G401 (cell line): Measurements from ENCODE around the gene KAZN. TPM values are rescaled to one million over a fixed set of nuclear protein-coding genes. Genes with fewer than 3 reads are reported as not detected.

ENCODE experiments used
- DNase-seq: peaks from one replicate; pipeline ENCODE4 v3.0.0-alpha.2; 2015; ENCODE audit warnings: low spot score
- in situ Hi-C: cut with HindIII; loops from 2 replicates; pipeline ENCODE4 v1.10.0; 2016; ENCODE audit warnings: low sequenced_read_pairs, mixed read lengths
- total RNA-seq: library from RNA; depleted of rRNA; stranded (reverse); fragments of >200 nt; shearing (Covaris generic); gene quantifications from 2 replicates; pipeline ENCODE4 v1.2.3, GENCODE V29; 2014

Gene KAZN
- total RNA-seq, 1 experiment from 2014 or later, result 9.8 TPM

DNA sequence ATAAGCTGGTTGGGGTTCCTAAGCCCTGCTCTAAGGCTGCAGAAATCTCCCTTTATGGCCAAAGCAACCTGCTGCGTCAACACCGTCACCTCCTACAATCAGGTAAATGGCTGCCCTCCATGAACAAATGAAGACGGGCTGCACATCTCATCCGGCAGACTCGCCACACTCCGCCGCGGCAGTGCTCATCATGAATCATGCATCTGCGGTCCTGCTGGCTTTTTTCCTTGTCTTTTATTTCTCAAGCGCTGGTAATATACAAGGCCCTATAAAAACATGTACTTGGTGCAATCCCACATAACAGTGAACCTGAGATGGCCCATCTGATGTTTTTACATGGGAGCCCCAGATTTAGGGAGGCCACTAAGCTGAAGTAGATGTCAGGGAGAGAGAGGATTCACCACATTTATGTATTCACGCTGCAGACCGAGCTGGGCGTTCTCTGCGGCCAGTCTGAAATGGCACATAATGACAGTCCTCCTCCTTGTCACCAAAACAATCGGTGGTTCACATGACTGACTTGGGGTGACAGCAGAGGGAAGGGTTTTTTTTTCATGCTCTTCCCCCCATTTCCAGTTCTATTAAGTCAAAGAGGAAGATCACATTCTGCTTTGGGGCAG is 91.6 kb downstream of the KAZN start:
- DNase-seq, result peak; percentile 72
- in situ Hi-C loops, result no loop called here

DNA sequence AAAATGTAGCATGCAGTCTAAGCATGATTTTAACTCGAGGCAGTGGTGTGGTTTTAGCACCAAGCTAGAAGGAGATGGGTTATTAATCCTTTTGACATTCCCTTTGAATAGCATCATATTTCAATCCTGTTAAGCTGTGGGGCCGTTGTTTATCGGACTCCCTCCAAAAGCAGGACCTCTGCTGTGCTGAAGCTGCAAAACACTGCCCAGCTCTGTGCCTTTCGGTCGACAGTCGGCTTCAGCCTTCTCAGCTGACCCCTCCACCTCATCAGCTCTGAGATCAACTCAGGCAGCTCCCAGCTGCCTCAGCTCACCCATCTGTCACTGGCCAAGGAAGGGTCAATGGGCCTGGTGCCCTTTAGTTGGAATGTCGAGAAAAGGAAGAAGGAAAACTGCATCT is 95.5 kb downstream of the KAZN start:
- DNase-seq, result no peak
- in situ Hi-C loops, result no loop called here

DNA sequence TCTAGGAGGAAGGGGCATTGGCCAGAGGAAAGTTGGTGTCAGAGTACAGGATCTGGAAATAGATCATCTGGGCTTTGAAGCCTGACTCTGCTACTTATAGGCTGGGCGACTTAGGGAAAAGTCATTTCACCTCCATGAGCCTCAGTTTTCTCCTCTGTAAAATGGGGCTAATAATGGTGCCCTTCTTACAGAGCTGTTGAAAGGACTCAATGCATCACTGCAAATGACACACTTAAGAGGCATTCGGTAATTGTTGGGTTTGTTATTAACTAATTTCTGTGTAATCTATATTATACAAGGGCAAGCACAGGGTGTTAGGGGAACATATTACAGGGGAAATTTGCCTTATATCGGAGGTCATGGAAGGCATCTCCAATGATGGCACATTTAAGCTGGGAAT is 96.1 kb downstream of the KAZN start:
- in situ Hi-C loops, result no loop called here
- no peak for DNase-seq

DNA sequence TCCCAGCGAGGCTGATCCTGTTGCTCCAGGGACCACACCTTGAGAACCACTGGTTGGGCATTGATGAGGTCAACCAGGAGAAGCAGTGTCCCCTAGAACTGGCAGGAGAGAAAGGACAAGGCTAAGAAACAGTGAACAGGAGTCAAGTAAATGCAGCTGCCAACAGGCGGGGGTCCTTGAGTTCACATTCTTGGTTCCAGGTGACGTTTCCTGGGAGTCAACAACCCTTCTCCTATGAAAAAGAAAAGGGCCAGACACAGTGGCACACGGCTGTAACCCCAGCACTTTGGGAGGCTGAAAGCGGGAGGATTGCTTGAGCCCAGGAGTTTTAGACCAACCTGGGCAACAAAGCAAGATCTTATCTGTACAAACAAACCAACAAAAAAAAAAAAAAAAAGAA is 98.3 kb downstream of the KAZN start:
- DNase-seq, result no peak
- in situ Hi-C loops, result no loop called here

DNA sequence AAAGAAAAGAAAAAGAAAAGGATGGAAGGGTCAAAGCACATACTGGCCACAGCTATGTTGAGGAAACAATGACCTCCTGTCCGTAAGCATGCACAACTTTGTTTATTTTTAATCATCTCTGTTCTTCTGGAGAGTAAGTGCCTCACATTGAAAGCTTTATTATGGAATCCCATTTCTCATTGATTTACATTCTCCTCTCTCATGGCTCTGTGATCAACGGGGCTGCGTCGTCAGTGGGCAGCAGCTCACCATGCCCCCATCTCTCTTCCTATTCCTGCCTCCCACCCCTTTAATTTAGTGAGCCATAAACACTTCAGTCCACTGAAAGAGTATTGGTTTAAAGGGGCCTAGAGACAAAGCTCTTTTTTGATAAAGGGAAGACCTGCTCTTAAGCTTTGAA is 98.9 kb downstream of the KAZN start:
- in situ Hi-C loops, result no loop called here
- DNase-seq, result no peak

DNA sequence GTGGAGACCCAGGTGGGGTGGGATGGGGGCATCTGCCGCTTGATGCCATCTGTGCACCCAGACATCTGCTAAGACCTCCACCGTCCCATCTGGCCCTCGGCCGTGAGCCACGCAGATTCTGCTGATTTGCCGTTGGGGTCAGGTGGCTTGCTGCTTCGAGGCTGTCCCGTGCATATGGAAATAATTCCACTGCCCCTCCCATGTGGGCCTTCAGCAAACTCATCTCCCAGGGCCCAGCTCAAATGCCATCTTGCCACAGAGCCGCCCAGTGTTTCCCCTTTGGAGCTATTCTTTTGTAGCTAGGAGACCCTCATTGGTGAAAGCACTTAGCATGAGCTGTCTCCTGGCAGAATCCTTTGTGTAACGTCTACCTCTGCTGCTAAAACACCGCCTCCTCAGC is 99.8 kb downstream of the KAZN start:
- in situ Hi-C loops, result no loop called here
- no peak for DNase-seq

DNA sequence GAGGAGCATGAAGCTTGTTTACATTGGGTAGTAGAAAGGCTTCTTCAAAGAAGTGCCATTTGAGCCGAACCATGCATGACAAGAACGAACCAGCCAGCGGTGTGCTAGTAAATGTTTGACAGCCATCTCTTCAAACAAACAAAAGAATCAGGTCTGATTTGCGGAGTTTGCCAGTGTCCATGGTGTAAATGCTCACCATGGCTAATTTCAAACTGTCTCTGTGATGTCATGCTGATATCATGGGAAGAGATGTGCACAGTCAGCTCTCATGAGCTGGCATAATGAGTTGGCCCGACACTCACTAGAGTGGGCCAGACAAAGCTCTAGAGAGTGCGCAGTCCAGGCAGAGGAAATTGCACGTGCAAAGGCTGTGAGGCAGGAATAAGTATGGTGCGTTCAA is 101.1 kb downstream of the KAZN start:
- in situ Hi-C loops, result no loop called here
- no peak for DNase-seq

DNA sequence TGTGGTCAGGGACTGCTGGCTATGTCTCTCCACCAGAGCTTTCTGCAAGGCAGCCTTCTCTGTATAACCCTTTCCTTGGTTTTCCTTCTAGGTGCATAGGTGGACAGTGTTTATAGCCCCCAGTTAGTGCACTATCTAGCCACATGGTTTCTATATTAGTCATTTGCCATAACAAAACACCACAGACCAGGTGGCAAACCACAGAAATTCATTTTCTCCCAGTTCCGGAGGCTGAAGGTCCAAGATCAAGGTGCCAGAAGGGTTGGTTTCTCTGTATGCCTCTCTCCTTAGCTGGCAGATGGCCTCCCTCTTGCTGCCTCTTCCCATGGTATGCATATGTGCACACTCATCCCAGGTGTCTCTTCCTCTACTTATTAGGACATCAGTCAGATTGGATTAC is 106.4 kb downstream of the KAZN start:
- in situ Hi-C loops, result no loop called here
- DNase-seq, result no peak

DNA sequence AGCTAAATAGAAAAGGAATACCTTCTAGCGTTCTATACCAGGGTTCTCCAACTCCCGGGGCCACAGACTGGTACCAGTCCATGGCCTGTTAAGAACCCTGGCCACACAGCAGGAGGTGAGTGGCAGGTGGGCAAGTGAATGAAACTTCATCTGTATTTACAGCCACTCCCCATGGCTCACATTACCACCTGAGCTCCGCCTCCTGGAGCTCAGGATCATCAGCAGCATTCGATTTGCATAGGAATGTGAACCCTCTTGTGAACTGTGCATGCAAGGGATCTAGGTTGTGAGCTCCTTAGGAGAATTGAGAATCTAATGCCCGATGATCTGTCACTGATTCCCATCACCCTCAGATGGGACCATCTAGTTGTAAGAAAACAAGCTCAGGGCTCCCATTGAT is 107.3 kb downstream of the KAZN start:
- DNase-seq, result no peak
- in situ Hi-C loops, result no loop called here

DNA sequence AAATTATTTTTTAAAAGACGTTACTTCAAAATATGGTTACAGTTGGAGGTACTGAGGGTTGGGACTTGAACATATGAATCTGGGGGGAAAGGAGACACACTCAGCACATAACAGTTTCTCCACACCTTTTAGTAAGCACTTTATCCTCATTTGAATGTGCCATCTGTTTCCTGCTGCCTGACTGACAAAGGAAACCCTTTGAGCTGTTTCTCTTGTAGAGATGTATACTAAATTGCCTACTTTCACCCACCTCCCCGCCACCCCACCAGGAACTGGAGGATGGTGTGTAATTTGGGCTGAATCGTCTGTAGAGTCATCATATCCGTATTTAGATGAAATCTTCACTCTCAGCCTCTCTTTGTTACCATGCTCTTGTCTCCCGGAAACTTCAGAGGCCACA is 108.1 kb downstream of the KAZN start:
- DNase-seq, result no peak
- in situ Hi-C loops, result no loop called here

DNA sequence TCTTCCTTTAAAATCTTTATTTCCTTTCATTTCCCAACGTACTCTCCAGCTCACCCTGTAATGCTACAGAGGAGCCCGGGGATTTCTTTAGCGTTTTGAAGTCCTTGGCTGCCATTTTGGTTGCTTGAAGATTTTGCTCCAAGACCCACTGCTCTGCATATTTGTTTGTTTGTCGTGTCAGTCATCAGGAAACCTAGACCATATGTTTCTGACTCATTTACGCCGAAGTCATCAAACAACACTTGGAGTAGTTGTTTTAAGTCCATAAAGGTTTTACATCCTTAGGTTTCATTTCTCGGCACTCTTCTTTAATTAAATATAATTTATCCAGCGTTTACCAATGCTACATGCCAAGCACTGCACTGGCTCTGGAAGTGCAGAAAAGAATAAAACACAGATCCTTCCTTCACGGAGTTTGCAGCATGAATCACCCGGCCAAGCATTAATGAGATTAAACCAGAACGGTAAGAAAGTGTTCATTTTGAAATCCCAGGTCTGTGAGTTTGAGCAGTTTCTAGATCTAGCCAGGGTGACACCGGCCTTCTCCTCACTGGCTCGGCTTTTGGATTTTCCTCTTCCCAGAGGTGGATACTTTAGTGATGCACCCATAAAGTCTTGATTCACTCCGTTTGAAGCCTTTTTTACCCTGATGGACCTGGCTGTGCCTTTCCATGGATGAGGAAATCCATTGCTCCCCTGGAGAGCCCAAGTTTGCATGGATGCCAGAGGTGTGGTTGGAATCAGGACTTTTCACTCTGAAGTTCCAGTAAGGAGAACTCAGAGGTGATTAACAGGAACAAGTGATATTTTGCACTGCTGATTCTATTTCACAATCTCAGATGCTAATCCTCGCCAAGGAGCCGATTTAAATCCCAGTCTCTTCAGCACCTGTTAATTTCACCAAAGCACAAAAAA is 109.3 kb downstream of the KAZN start:
- DNase-seq, result no peak
- in situ Hi-C loops, result no loop called here

DNA sequence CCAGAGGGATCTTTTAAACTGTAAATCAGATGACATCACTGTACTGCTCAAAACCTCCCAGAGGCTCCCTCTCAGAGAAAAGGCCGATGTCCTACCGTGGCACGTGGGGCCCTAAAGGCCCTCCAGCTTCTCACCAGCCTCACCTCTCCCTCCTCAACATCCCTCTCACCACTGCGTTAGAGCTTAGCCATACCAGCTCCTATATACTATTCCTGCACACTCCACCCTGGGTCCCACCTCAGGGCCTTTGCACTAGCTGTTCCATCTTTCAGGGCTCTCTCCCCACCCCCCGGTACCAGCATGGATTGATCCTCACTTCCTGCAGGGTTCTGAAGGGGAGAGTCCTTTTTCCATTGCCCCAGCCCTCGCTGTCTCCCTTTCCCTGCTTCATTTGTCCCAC is 111.8 kb downstream of the KAZN start:
- in situ Hi-C loops, result no loop called here
- no peak for DNase-seq

DNA sequence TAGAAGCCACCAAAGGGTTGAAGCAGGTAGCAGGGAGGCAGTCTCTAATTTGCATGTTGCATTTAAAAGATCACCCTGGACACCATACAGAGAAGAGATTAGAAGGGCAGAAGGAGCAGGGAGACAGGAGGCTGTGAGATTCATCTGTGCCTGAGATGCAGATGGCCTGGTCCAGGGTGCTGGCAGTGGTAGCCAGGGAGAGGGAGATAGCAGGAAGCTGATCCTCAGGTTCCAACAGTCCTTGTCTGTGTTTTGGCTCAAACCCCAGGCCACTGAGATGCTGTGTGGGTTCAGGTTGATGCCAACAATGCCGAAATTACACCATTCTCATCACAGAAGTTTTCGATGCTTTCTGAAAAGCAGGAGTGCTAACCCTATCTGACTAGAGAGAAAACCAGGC is 113.7 kb downstream of the KAZN start:
- in situ Hi-C loops, result no loop called here
- DNase-seq, result peak; percentile 81

DNA sequence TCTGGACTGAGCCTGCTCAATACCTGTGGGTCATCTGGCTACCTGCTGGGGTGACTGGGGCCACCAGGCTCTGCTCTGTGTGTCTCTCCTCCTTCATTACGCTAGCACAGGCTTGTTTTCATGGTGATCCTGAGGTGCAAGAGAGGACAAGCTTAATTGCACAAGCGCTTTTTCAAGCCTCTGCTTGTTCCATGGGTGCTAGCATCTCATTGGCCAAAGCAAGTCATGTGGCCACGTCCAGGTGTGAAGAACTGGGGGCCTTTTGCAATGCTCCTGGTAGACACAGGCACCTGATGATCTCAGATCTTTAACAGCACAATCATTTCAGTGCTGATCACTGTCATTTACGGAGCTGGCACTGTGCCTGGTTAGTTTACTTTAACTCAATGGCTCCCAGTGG is 114.6 kb downstream of the KAZN start:
- no peak for DNase-seq
- in situ Hi-C loops, result no loop called here

DNA sequence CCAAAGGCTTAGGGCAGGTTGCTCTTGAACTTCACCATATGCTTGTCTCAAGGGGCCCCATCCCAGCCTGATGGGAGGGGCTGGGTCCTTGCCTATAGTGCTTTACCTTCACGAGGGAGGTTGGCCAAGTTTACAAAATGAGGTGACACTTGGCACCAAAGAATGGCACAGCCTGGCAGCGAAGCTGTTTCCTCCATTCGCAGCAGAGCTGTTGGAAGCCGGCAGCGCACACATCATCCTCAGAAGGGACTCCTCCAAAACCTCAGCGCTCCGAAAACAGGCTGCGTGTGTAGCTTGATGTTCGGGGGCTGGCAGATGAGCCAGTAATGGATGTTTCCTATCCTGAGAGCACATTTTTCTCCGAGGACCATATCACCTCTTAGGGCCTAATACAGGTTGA is 116.8 kb downstream of the KAZN start:
- in situ Hi-C loops, result no loop called here
- peak; percentile 74 for DNase-seq

DNA sequence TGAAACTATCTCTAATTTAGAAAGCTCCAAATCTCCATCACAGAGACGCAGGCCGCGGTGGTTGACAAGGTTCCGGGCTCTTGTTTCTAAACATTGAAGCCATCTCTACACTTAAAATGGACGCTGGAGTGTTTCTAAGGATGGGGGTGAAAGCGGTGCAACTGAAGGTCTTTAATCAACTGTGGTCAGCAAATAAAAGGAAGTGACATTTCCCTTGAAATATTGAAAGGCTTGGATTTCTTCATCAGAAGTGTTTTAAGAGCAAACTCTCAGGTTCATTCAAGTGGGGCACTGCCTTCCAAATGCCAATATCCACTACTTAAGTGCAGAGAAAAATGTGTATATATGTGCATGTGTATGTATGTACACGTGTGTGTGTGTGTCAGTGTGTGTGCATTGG is 117.3 kb downstream of the KAZN start:
- no peak for DNase-seq

DNA sequence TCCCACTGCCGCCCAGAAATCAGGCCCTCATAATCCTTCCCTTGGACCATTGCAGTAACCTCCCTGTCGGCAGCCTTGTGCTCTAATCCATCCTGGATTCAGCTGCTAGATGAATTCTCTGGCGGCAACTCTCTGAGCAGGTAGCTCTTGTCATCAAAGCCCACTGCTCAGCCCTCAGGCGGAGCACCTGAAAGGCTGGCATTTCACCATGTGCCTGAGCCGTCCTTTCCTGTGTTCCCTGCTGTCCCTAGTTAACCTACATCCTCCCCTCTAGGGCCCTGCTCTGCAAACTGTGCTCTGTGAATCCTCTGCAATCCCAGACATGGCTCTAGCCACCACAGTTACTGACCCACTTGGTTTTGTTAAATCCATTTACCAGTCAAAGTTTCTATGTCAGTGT is 118.0 kb downstream of the KAZN start:
- in situ Hi-C loops, result no loop called here
- DNase-seq, result peak; percentile 65

More for the DNA sequence above, 117.3 kb downstream of the KAZN start:
- in situ Hi-C loops, result no loop called here

DNA sequence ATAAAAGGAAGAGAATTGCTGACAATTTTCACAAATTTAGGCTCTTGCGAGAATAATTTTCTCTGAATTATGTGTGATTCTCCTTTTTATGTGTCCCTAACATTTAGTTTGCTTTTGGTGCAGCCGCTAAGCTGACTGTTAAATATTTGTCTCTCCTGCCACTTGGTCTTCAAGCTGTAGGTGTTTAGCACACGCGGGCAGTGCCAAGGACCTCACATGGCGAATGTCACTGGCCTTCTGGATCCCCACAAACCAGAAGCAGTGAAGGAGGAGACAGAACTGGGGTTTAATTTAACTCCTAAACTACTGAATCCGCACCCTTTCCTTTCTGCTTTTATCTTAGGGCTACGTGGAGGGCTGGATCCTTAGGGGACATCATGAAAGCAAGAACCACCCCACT is 120.0 kb downstream of the KAZN start:
- in situ Hi-C loops, result no loop called here
- DNase-seq, result peak; percentile 92

DNA sequence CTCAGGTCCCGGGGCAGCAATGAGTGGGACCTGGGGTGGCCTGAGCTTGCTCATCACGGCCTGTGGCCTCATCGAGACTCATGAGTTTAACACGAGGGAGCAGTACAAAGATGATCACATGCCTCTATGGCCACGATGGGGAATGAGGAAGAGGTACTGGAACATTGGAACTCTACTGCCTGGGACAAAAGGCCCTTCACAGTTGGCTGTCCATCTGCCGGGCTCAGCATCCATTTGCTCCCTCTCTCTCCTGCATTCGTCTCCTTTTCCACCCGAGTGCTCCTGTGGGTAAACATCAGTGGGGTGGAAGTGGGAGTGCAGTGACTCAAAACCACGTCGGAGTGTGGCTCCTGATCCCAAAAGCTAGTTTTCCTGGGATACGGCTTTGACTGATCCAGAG is 124.9 kb downstream of the KAZN start:
- in situ Hi-C loops, result no loop called here
- peak; percentile 74 for DNase-seq

DNA sequence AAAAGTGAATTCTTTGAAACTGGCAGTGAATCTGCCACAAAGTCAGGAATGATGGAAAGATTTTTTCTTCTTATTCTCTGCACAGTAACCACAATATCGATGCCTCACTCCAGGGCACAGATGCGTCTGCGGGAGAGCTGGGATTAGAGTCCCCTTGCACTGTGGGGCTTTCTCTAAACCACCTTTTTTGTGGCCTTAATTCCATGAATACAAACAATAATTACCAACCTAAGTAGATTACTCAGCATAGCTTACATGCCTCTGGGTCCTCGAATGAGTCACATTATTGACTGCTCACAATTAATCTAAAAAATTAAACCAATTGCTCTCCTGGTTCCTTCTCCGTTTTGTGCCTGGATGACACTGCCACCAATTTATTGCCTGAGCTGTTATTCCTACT is 125.8 kb downstream of the KAZN start:
- in situ Hi-C loops, result no loop called here
- no peak for DNase-seq

DNA sequence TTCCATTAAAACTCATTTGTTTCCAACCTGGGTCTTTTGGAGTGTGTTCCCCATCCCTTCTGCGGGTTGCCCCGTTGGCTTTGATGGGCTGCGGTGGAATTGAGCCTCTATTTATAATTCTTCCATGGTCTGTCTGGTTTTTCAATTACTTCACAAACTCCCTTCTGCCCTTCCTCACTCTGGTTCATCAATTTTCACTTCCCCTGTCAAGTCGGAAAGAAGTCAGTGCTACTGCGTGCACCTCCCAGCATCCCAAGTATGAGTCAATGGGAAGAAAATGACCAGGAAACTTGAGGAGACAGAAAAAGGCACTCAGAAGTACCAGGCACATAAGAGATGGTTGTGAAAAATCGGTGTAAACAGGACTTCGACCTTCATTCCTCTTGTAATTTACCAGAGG is 126.2 kb downstream of the KAZN start:
- DNase-seq, result no peak
- in situ Hi-C loops, result no loop called here
